HepG2 (cell line): ENCODE measurements around the gene CELSR3. TPM values are rescaled to one million over a fixed set of nuclear protein-coding genes. Genes with fewer than 3 reads are reported as not detected.
A peak's percentile ranks its signal among the peaks of the same experiment; 100 is the strongest.

ENCODE experiments used
- CREBL2 ChIP-seq: sonication (generic); formaldehyde crosslinking; IDR thresholded peaks from 2 replicates; pipeline ENCODE4 v1.8.1; 2023; ENCODE audit warnings: missing genetic modification reagents, mild to moderate bottlenecking, borderline replicate concordance
- FOXK1 ChIP-seq: sonication (generic); formaldehyde crosslinking; IDR thresholded peaks from 2 replicates; pipeline ENCODE4 v1.4.0; 2020; ENCODE audit warnings: low read depth, missing genetic modification reagents, borderline replicate concordance
- JUND ChIP-seq: sonication (generic); formaldehyde crosslinking; IDR thresholded peaks from 2 replicates; pipeline ENCODE4 v1.8.0; 2022; ENCODE audit warnings: mild to moderate bottlenecking, missing genetic modification reagents
- LBX2 ChIP-seq: sonication (generic); formaldehyde crosslinking; IDR thresholded peaks from 2 replicates; pipeline ENCODE4 v1.5.0; 2020; ENCODE audit warnings: missing genetic modification reagents, mild to moderate bottlenecking, borderline replicate concordance
- MTA3 ChIP-seq: sonication (generic); formaldehyde crosslinking; IDR thresholded peaks from 2 replicates; pipeline ENCODE4 v1.4.0; 2020; ENCODE audit warnings: missing genetic modification reagents
- MXI1 ChIP-seq: IDR thresholded peaks from 3 replicates; pipeline ENCODE4 v1.6.1; 2012; ENCODE audit warnings: low read depth, low read length, inconsistent platforms, borderline replicate concordance
- NFE2L1 ChIP-seq: sonication (generic); formaldehyde crosslinking; IDR thresholded peaks from 2 replicates; pipeline ENCODE4 v1.4.0; 2020; ENCODE audit warnings: missing genetic modification reagents, mild to moderate bottlenecking, borderline replicate concordance
- PTBP1 ChIP-seq: fragments of 200-400 bp; formaldehyde crosslinking; IDR thresholded peaks from 2 replicates; pipeline ENCODE4 v1.6.1; 2018; ENCODE audit warnings: low read length, low read depth; ENCODE audit not compliant: poor library complexity, severe bottlenecking
- RAD51 ChIP-seq: fragments of 450-650 bp; IDR thresholded peaks from 2 replicates; pipeline ENCODE4 v1.6.1; 2016; ENCODE audit warnings: borderline replicate concordance
- RFX1 ChIP-seq: fragments of 450-650 bp; IDR thresholded peaks from 2 replicates; pipeline ENCODE4 v1.6.1; 2017
- SKI ChIP-seq: fragments of 450-650 bp; IDR thresholded peaks from one replicate; pipeline ENCODE4 v1.6.1; 2018; ENCODE audit warnings: mild to moderate bottlenecking; ENCODE audit not compliant: partially characterized antibody
- SMARCC2 ChIP-seq: fragments of 450-650 bp; IDR thresholded peaks from 2 replicates; pipeline ENCODE4 v1.6.1; 2017; ENCODE audit warnings: antibody characterized with exemption, mild to moderate bottlenecking
- SRF ChIP-seq: IDR thresholded peaks from 2 replicates; pipeline ENCODE4 v1.6.1; 2011; ENCODE audit warnings: mild to moderate bottlenecking, low read depth, low read length, moderate library complexity
- SRSF1 ChIP-seq: fragments of 200-400 bp; formaldehyde crosslinking; optimal IDR thresholded peaks from 2 replicates; pipeline ENCODE3; 2017; ENCODE audit warnings: mild to moderate bottlenecking, low read depth, low read length, moderate library complexity
- TRAFD1 ChIP-seq: sonication (generic); formaldehyde crosslinking; IDR thresholded peaks from 2 replicates; pipeline ENCODE4 v1.5.1; 2020; ENCODE audit warnings: missing genetic modification reagents, mild to moderate bottlenecking, borderline replicate concordance
- ZFP62 ChIP-seq: sonication (generic); formaldehyde crosslinking; IDR thresholded peaks from 2 replicates; pipeline ENCODE4 v1.4.0; 2020; ENCODE audit warnings: missing genetic modification reagents
- ZNF12 ChIP-seq: sonication (generic); formaldehyde crosslinking; IDR thresholded peaks from 2 replicates; pipeline ENCODE4 v1.5.0; 2020; ENCODE audit warnings: missing genetic modification reagents
- polyA plus RNA-seq, 8 experiments: library from polyadenylated mRNA; depleted of rRNA in 3 of 8; stranded (reverse) in 7 of 8; unstranded in 1 of 8; fragments of >200 nt; fragmentation: Illumina TruSeq in 4 of 8; extraction: Trizol in 4 of 8; gene quantifications; 2 replicates each; pipeline versions ENCODE4 v1.2.1 to v1.2.3, GENCODE V29; 2011 to 2016; ENCODE audit warnings: low read depth in 4 of 8, missing spikeins in 1 of 8, mixed read lengths in 1 of 8; ENCODE audit not compliant: insufficient read depth in 1 of 8
- total RNA-seq, 5 experiments: library from RNA; depleted of rRNA; stranded (reverse); fragments of >200 nt; fragmentation: Illumina TruSeq; extraction: Trizol; gene quantifications; 2 replicates each; pipeline ENCODE4 v1.2.3, GENCODE V29; 2016; ENCODE audit warnings: low read depth in 1 of 5
- TF ChIP-seq, protein P1 (sequence below): sonication (generic); formaldehyde crosslinking; IDR thresholded peaks from 2 replicates; pipeline ENCODE4 v1.5.1; 2020; ENCODE audit warnings: missing genetic modification reagents, mild to moderate bottlenecking, borderline replicate concordance
- TF ChIP-seq, protein P2 (sequence below): sonication (generic); formaldehyde crosslinking; IDR thresholded peaks from 2 replicates; pipeline ENCODE4 v1.4.0; 2020; ENCODE audit warnings: missing genetic modification reagents

The CELSR3 gene
- total and polyA plus RNA-seq, 2 of the 13 experiments (the other 11 are each of a cell fraction or from before 2014, with no cell fraction given): 5.4 to 6.7 TPM

DNA sequence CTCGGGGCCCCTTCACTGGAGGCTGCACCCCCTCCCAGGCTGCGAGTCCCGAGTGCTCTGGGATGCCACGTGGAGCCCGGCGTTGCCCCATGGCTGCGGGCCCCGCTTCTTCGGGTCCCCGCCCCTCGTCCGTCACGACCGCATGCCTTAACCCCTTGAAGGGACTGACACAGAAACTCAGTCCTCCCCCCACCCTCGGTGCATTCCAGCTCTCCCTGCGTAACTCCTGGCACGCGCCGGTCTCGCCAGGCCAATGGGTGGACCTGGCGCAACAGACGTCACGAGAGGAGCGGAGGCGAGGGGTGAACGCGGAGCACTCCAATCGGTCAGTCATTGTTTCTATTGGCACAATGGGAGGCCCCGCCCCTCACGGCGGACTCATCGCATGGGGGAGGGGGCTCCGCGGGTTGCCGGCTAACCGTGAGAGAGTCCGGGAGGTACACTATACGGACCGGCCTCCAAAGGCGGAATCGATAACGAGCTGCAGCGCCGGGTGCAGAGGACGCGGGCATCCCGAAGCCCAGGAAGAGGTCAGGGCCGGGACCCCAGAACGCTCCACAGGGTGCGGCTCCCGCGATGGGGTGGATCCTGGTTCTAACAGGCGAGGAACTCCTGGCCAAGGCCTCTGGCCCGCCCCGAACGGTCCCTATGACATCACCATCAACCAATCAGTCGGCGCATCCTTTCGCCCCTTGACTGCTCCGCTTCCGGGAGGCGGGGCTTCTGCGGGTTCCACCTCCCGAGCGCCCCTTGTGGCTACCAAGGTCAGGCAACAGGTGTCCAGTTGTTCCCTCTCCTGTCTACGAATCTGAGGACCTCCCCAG, 1.0 kb upstream of the CELSR3 start (continued):
- TF ChIP-seq, protein P1, sequence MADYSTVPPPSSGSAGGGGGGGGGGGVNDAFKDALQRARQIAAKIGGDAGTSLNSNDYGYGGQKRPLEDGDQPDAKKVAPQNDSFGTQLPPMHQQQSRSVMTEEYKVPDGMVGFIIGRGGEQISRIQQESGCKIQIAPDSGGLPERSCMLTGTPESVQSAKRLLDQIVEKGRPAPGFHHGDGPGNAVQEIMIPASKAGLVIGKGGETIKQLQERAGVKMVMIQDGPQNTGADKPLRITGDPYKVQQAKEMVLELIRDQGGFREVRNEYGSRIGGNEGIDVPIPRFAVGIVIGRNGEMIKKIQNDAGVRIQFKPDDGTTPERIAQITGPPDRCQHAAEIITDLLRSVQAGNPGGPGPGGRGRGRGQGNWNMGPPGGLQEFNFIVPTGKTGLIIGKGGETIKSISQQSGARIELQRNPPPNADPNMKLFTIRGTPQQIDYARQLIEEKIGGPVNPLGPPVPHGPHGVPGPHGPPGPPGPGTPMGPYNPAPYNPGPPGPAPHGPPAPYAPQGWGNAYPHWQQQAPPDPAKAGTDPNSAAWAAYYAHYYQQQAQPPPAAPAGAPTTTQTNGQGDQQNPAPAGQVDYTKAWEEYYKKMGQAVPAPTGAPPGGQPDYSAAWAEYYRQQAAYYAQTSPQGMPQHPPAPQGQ: no peak
- peak; percentile 25 for TF ChIP-seq SKI
- no peak for TF ChIP-seq TRAFD1 (CRISPR knock-in tag)
- TF ChIP-seq RAD51: no peak
- peak; percentile 88; the same call in 1 of the 3 replicates for TF ChIP-seq MXI1
- TF ChIP-seq, protein P2, sequence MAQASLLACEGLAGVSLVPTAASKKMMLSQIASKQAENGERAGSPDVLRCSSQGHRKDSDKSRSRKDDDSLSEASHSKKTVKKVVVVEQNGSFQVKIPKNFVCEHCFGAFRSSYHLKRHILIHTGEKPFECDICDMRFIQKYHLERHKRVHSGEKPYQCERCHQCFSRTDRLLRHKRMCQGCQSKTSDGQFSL (CRISPR knock-in tag): peak; percentile 86
- TF ChIP-seq LBX2 (CRISPR knock-in tag): no peak
- TF ChIP-seq SRF: no peak
- TF ChIP-seq ZNF12 (CRISPR knock-in tag): peak; percentile 67; the same call in 1 of the 2 replicates
- no peak for TF ChIP-seq SMARCC2
- peak; percentile 12; the same call in 1 of the 2 replicates for TF ChIP-seq FOXK1 (CRISPR knock-in tag)
- no peak for TF ChIP-seq NFE2L1
- TF ChIP-seq RFX1: no peak
- TF ChIP-seq ZFP62 (CRISPR knock-in tag): no peak
- TF ChIP-seq PTBP1: no peak
- TF ChIP-seq SRSF1: peak; percentile 90
- no peak for TF ChIP-seq MTA3 (CRISPR knock-in tag)
- peak; percentile 55; the same call in 1 of the 2 replicates for TF ChIP-seq JUND
- TF ChIP-seq CREBL2 (CRISPR knock-in tag): peak; percentile 54; the same call in 1 of the 2 replicates
